GM23338 (cell line): Measurements from ENCODE around the gene DMRT2. TPM values are rescaled to one million over a fixed set of nuclear protein-coding genes. Genes with fewer than 3 reads are reported as not detected.

ENCODE experiments used
- ATAC-seq: fragments of 200-7000 bp; cut with Tn5 transposase; 3 replicates; pipeline ENCODE4 v1.9.1; 2020
- DNase-seq: peaks from one replicate; pipeline ENCODE4 v3.0.0-alpha.2; 2015; ENCODE audit warnings: low spot score
- H2AFZ ChIP-seq: fragments of 200-600 bp; sonication (generic); 2 replicates; pipeline ENCODE4 v1.8.0; 2016; ENCODE audit warnings: antibody characterized with exemption, mild to moderate bottlenecking, moderate library complexity
- H3F3A ChIP-seq: fragments of 200-600 bp; sonication (generic); replicated peaks from 2 replicates; pipeline ENCODE4 v1.8.0; 2017; ENCODE audit warnings: antibody characterized with exemption, mixed run types, low read depth
- H3K27ac ChIP-seq: fragments of 200-600 bp; sonication (generic); 2 replicates; pipeline ENCODE4 v1.6.1; 2016; ENCODE audit warnings: low read depth
- H3K27me3 ChIP-seq: fragments of 200-600 bp; sonication (generic); 2 replicates; pipeline ENCODE4 v1.8.0; 2016; ENCODE audit warnings: mild to moderate bottlenecking, mixed run types, moderate library complexity; ENCODE audit not compliant: insufficient read depth
- H3K36me3 ChIP-seq: fragments of 200-600 bp; sonication (generic); 2 replicates; pipeline ENCODE4 v1.8.0; 2016; ENCODE audit warnings: mild to moderate bottlenecking; ENCODE audit not compliant: insufficient read depth
- H3K4me1 ChIP-seq: fragments of 200-600 bp; sonication (generic); 2 replicates; pipeline ENCODE4 v1.8.0; 2016; ENCODE audit warnings: mild to moderate bottlenecking, moderate library complexity; ENCODE audit not compliant: insufficient read depth
- H3K4me2 ChIP-seq: fragments of 200-600 bp; sonication (generic); 2 replicates; pipeline ENCODE4 v1.7.1; 2017; ENCODE audit warnings: mixed run types
- H3K4me3 ChIP-seq: fragments of 200-600 bp; sonication (generic); 2 replicates; pipeline ENCODE4 v1.6.1; 2016; ENCODE audit warnings: mixed run types
- H3K79me2 ChIP-seq: fragments of 200-600 bp; sonication (generic); replicated peaks from 2 replicates; pipeline ENCODE4 v1.8.0; 2017; ENCODE audit warnings: mild to moderate bottlenecking; ENCODE audit not compliant: insufficient read depth
- H3K9me2 ChIP-seq: fragments of 200-600 bp; sonication (generic); 2 replicates; pipeline ENCODE4 v1.8.0; 2017; ENCODE audit not compliant: insufficient read depth
- H4K20me1 ChIP-seq: fragments of 200-600 bp; sonication (generic); replicated peaks from 2 replicates; pipeline ENCODE4 v1.8.0; 2017; ENCODE audit warnings: mild to moderate bottlenecking; ENCODE audit not compliant: insufficient read depth
- H3K27ac Mint-ChIP-seq: 2 replicates; pipeline ENCODE4 v1.8.0; 2020; ENCODE audit warnings: inconsistent platforms, mild to moderate bottlenecking, moderate library complexity, mixed read lengths
- H3K27me3 Mint-ChIP-seq: 3 replicates; pipeline ENCODE4 v1.8.0; 2022; ENCODE audit warnings: low read depth, mild to moderate bottlenecking, moderate library complexity, mixed read lengths, inconsistent platforms; ENCODE audit not compliant: insufficient read depth, poor library complexity
- H3K36me3 Mint-ChIP-seq: 3 replicates; pipeline ENCODE4 v1.8.0; 2021; ENCODE audit warnings: low read depth, mild to moderate bottlenecking, inconsistent platforms, moderate library complexity, mixed read lengths
- H3K4me1 Mint-ChIP-seq: 3 replicates; pipeline ENCODE4 v1.8.0; 2020; ENCODE audit warnings: mild to moderate bottlenecking, inconsistent platforms, mixed read lengths
- H3K4me3 Mint-ChIP-seq: 3 replicates; pipeline ENCODE4 v1.8.0; 2021; ENCODE audit warnings: moderate library complexity, mild to moderate bottlenecking, inconsistent platforms, mixed read lengths
- H3K9me3 Mint-ChIP-seq: 3 replicates; pipeline ENCODE4 v1.8.0; 2020; ENCODE audit warnings: moderate library complexity, mild to moderate bottlenecking, inconsistent platforms, mixed read lengths
- ETS1 ChIP-seq: IDR thresholded peaks from 2 replicates; pipeline ENCODE4 v1.6.1; 2016; ENCODE audit warnings: antibody characterized with exemption
- EZH2 ChIP-seq: fragments of 200-600 bp; sonication (generic); IDR thresholded peaks from one replicate; pipeline ENCODE4 v1.8.0; 2017; ENCODE audit warnings: antibody characterized with exemption, mild to moderate bottlenecking, low read depth; ENCODE audit not compliant: unreplicated experiment
- EZH2phosphoT487 ChIP-seq: fragments of 200-600 bp; sonication (generic); IDR thresholded peaks from one replicate; pipeline ENCODE4 v1.8.1; 2018; ENCODE audit warnings: antibody characterized with exemption; ENCODE audit not compliant: unreplicated experiment
- JUNB ChIP-seq: IDR thresholded peaks from one replicate; pipeline ENCODE4 v1.6.1; 2016; ENCODE audit warnings: antibody characterized with exemption; ENCODE audit not compliant: unreplicated experiment
- STAT1 ChIP-seq: IDR thresholded peaks from one replicate; pipeline ENCODE4 v1.6.1; 2016; ENCODE audit warnings: antibody characterized with exemption; ENCODE audit not compliant: unreplicated experiment
- ZNF114 ChIP-seq: fragments of 250-450 bp; sonication (Bioruptor Pico); IDR thresholded peaks from 2 replicates; pipeline ENCODE4 v1.5.0; 2020; ENCODE audit warnings: mild to moderate bottlenecking, moderate library complexity
- ZNF331 ChIP-seq: fragments of 250-450 bp; sonication (Bioruptor Pico); IDR thresholded peaks from 2 replicates; pipeline ENCODE4 v1.5.0; 2020; ENCODE audit warnings: low read depth, mild to moderate bottlenecking, moderate library complexity
- ZNF462 ChIP-seq: fragments of 250-450 bp; sonication (Bioruptor Pico); IDR thresholded peaks from 2 replicates; pipeline ENCODE4 v1.5.0; 2020; ENCODE audit warnings: mild to moderate bottlenecking, moderate library complexity
- polyA plus RNA-seq: library from polyadenylated mRNA; unstranded; fragments of >200 nt; fragmentation: Nextera tagmentation; extraction: Ambion mirVana; gene quantifications from 2 replicates; pipeline ENCODE4 v1.2.1, GENCODE V29; 2016
- total RNA-seq: library from RNA; depleted of rRNA; stranded (reverse); fragments of >200 nt; shearing (Covaris generic); gene quantifications from 2 replicates; pipeline ENCODE4 v1.2.3, GENCODE V29; 2014

Gene DMRT2
- total and polyA plus RNA-seq, 2 experiments from 2014 or later: not detected

- Mint-ChIP-seq H3K36me3 (peaks cover 10% of the 10 kb centered on the region; the same call in 2 of the 3 replicates), H3K4me1 (no peaks in the 10 kb centered on the region), H3K27ac (no peak overlapping the region), H3K27me3 (no peaks in the 10 kb centered on the region), H3K4me3 (no peak overlapping the region), H3K9me3 (peaks cover 28% of the 10 kb centered on the region)
- Histone ChIP-seq H3K79me2 (no peaks in the 10 kb centered on the region), H3K9me2 (no peaks in the 10 kb centered on the region), H4K20me1 (no peaks in the 10 kb centered on the region), H3K27ac (no peak overlapping the region), H2AFZ (no peak overlapping the region), H3K4me3 (no peak overlapping the region), H3F3A (no peaks in the 10 kb centered on the region), H3K4me2 (no peak overlapping the region), H3K4me1 (no peaks in the 10 kb centered on the region), H3K36me3 (no peaks in the 10 kb centered on the region; the same call in 1 of the 2 replicates), H3K27me3 (no peaks in the 10 kb centered on the region)
- DNase-seq (no peak), ATAC-seq (no peak)
- no peak for TF ChIP-seq EZH2phosphoT487
- no peak for TF ChIP-seq ZNF331
- no peak for TF ChIP-seq EZH2
- TF ChIP-seq ZNF462 (CRISPR knock-in tag): no peak
- no peak for TF ChIP-seq ETS1
- no peak for TF ChIP-seq JUNB
- no peak for TF ChIP-seq STAT1
- TF ChIP-seq ZNF114: no peak
Observed at GRCh38 chr9:1065130-1065529, 15.0 kb downstream of the DMRT2 start.
